ENCODE measurements around the gene KLHDC4. TPM values are rescaled to one million over a fixed set of nuclear protein-coding genes. Genes with fewer than 3 reads are reported as not detected.

Gene KLHDC4
- total RNA-seq, 6 donors from 2014 or later = 30.7 to 248 (median 37.5) TPM

DNA sequence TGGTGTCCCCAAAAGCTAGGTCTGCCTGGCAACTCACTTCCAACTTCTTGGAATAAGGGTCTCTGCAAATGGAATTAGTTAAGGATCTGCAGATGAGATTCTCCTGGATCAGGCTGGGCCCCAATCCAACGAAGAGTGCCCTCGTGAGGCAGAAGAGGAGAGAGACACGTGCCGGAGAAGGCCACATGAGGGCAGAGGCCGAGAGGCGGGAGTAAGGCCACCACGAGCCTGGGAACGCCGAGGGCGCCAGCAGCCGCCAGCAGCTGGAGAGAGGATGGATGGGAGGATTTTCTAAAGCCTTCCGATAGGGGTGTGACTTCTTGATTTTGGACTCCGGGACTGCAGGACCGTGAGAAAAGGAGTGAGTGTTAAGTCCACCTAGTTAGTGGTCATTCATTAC, 87.2 kb downstream of the KLHDC4 start:
- ATAC-seq (ENCODE audit: low FRiP score in 2 of 2) (no peak), DNase-seq (no peak)
- TF ChIP-seq POLR2A (IDR thresholded peaks at IDR 0.05) = no peak
- TF ChIP-seq, protein P1, sequence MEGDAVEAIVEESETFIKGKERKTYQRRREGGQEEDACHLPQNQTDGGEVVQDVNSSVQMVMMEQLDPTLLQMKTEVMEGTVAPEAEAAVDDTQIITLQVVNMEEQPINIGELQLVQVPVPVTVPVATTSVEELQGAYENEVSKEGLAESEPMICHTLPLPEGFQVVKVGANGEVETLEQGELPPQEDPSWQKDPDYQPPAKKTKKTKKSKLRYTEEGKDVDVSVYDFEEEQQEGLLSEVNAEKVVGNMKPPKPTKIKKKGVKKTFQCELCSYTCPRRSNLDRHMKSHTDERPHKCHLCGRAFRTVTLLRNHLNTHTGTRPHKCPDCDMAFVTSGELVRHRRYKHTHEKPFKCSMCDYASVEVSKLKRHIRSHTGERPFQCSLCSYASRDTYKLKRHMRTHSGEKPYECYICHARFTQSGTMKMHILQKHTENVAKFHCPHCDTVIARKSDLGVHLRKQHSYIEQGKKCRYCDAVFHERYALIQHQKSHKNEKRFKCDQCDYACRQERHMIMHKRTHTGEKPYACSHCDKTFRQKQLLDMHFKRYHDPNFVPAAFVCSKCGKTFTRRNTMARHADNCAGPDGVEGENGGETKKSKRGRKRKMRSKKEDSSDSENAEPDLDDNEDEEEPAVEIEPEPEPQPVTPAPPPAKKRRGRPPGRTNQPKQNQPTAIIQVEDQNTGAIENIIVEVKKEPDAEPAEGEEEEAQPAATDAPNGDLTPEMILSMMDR (IDR thresholded peaks at IDR 0.05) = no peak
- TF ChIP-seq POLR2AphosphoS5 (IDR thresholded peaks at IDR 0.05) = no peak
- no peak for TF ChIP-seq EP300 (IDR thresholded peaks at IDR 0.05)
- 46 to 54% methylated on average over 14 of the region's 14 CpGs for WGBS, 2 donors
- H3K4me3 ChIP-seq = no peak overlapping the region
- H3K27ac ChIP-seq = no peak overlapping the region
- no peaks in the 10 kb centered on the region for H3K9me3 ChIP-seq
- H3K36me3 ChIP-seq = no peaks in the 10 kb centered on the region
- H3K27me3 ChIP-seq = no peaks in the 10 kb centered on the region
- no peaks in the 10 kb centered on the region for H3K4me1 ChIP-seq

DNA sequence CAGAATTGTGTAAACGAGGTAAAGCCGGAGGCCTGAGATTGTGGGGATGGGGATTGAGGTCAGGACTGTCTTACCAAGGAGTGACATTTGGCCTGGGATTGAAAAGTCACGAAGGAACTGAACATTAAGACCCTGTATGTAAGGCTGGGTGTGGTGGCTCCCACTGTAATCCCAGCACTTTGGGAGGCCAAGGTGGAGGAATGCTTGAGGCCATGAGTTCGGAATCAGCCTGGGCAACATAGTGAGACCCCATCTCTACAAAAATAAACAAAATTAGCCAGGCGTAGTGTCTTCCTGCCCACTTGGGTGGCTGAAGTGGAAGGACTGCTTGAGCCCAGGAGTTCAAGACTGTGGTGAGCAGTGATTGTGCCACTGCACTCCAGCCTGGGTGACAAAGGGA, 88.0 kb downstream of the KLHDC4 start:
- Histone ChIP-seq H3K9me3 (no peaks in the 10 kb centered on the region), H3K4me3 (no peak overlapping the region), H3K4me1 (no peaks in the 10 kb centered on the region), H3K36me3 (no peaks in the 10 kb centered on the region), H3K27me3 (no peaks in the 10 kb centered on the region), H3K27ac (no peak overlapping the region)
- ATAC-seq (ENCODE audit: low FRiP score in 2 of 2) (no peak), DNase-seq (no peak)
- TF ChIP-seq, protein P1 (IDR thresholded peaks at IDR 0.05) = no peak
- no peak for TF ChIP-seq POLR2A (IDR thresholded peaks at IDR 0.05)
- TF ChIP-seq POLR2AphosphoS5 (IDR thresholded peaks at IDR 0.05) = no peak
- no peak for TF ChIP-seq EP300 (IDR thresholded peaks at IDR 0.05)
- 85 to 87% methylated on average over 5 of the region's 5 CpGs for WGBS, 2 donors

DNA sequence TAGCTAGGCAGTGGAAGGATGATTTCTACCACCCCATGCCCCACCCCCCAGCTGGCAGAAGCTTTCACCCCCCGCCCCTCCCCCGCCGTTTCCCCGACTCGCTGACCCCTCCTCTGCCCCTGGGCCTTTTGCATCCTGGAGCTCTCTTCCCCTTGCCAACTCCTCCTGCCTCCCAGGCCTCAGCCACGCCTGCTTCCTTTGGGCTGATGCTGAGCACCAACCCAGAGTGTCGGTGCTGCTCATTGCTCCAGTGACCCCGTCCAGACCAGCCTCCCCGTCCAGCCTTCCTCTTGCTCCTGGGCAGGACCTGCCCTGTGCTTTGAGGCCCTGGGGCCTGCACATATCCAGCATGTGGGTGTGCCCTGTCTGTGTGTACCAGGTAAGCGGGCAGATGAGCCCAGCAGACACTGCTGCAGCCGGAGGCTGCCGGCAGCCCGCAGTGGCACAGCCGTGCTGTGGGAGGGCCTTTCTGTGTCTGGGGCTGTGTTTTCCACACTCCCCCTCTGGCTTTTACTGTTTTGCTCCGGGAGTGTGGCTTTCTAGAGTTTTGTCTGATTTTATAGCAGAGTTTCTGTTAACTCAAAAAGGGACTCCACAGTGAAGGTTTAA, 90.6 kb downstream of the KLHDC4 start:
- Histone ChIP-seq H3K4me3 (no peak overlapping the region), H3K4me1 (no peaks in the 10 kb centered on the region), H3K9me3 (no peaks in the 10 kb centered on the region), H3K27ac (no peak overlapping the region), H3K36me3 (no peaks in the 10 kb centered on the region), H3K27me3 (no peaks in the 10 kb centered on the region)
- ATAC-seq (ENCODE audit: low FRiP score in 2 of 2) (no peak), DNase-seq (peak in 1 of 2 donors; percentile 46)
- 41 to 44% methylated on average over 14 to 15 of the region's 15 CpGs for WGBS, 2 donors
- no peak for TF ChIP-seq POLR2AphosphoS5 (IDR thresholded peaks at IDR 0.05)
- TF ChIP-seq, protein P1 (IDR thresholded peaks at IDR 0.05) = no peak
- TF ChIP-seq POLR2A (IDR thresholded peaks at IDR 0.05) = no peak
- TF ChIP-seq EP300 (IDR thresholded peaks at IDR 0.05) = no peak

DNA sequence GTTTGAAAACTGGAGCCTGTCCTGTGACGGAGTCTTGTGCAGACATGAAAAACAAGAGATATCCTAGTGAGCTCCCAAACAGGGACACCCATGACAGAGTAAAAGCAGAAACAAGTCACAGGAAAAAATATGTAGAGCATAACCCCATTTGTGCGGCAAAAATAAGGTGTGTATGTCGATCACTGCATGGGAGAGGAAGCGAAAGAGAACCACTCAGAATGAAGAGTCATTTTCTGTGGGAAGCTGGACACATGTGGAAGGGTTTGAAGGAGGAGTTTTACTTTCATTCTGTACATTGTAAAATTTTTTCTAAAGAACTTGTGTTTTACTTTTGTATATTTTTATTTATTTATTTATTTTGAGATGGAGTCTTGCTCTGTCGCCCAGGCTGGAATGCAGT, 91.4 kb downstream of the KLHDC4 start:
- no peaks in the 10 kb centered on the region for H3K27me3 ChIP-seq
- no peak for DNase-seq
- no peak for ATAC-seq (ENCODE audit: low FRiP score in 2 of 2)
- TF ChIP-seq POLR2A (IDR thresholded peaks at IDR 0.05) = no peak
- TF ChIP-seq POLR2AphosphoS5 (IDR thresholded peaks at IDR 0.05) = no peak
- no peak for TF ChIP-seq EP300 (IDR thresholded peaks at IDR 0.05)
- TF ChIP-seq, protein P1 (IDR thresholded peaks at IDR 0.05) = no peak
- H3K9me3 ChIP-seq = no peaks in the 10 kb centered on the region
- H3K4me3 ChIP-seq = no peak overlapping the region
- H3K4me1 ChIP-seq = no peaks in the 10 kb centered on the region
- no peak overlapping the region for H3K27ac ChIP-seq
- H3K36me3 ChIP-seq = no peaks in the 10 kb centered on the region
- 68 to 76% methylated on average over 5 of the region's 5 CpGs for WGBS, 2 donors

DNA sequence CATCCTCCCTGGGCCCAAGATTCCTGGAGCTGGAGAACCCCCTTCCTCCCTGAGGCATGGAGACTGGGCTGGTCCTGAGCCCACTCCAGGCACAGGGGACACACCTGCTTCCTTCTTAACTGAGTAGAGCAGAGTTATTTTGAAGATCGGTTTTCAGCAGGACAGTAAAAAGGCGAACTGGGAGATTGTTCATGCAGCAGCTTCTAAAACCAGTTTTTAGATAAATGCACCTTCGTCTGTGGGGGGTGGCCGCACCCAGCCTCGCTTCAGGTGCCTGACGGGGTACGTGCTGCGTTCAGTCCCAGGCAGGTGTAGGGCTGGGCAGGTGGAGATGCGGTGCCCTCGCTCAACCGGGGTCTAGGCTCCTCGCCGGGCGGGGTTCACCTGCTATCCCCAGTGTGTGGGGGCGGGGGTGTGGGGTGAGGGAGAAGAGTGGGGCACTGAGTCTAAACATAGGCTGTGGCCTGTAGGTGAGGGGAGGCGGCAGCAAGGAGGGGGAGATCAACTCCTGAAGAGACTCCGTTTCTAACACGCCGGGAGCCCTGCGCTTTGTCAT, 94.0 kb downstream of the KLHDC4 start:
- ATAC-seq (ENCODE audit: low FRiP score in 2 of 2) = peak in 1 of 2 donors; percentile 16
- Histone ChIP-seq H3K4me1 (no peaks in the 10 kb centered on the region), H3K36me3 (no peaks in the 10 kb centered on the region), H3K27ac (no peak overlapping the region), H3K27me3 (no peaks in the 10 kb centered on the region), H3K4me3 (no peak overlapping the region), H3K9me3 (no peaks in the 10 kb centered on the region)
- no peak for DNase-seq
- WGBS, 2 donors = 80 to 87% methylated on average over 14 to 20 of the region's 20 CpGs
- TF ChIP-seq, protein P1 (IDR thresholded peaks at IDR 0.05) = no peak
- TF ChIP-seq POLR2AphosphoS5 (IDR thresholded peaks at IDR 0.05) (no peak), POLR2A (IDR thresholded peaks at IDR 0.05) (no peak), EP300 (IDR thresholded peaks at IDR 0.05) (no peak)

Measured in upper lobe of left lung (tissue), 6 donors.